Thyroid gland (tissue), 4 donors: ENCODE data around the gene PIP5K1C. TPM values are rescaled to one million over a fixed set of nuclear protein-coding genes. Genes with fewer than 3 reads are reported as not detected.

Experiments
- DNase-seq, 2 donors: peaks; one replicate each; pipeline ENCODE4 v3.0.0-alpha.2; 2019
- H3K27ac ChIP-seq, 3 donors: fragments of 200-600 bp; sonication (generic); 1 replicate in 2 of 3; 2 replicates in 1 of 3; pipeline ENCODE4 v1.5.1; 2016 to 2019; ENCODE audit warnings: mild to moderate bottlenecking in 1 of 3, moderate library complexity in 1 of 3
- H3K27me3 ChIP-seq: fragments of 200-600 bp; sonication (generic); one replicate; pipeline ENCODE4 v1.5.1; 2019
- H3K36me3 ChIP-seq, 2 donors: fragments of 200-600 bp; sonication (generic); one replicate each; pipeline ENCODE4 v1.5.1; 2016 to 2019
- H3K4me1 ChIP-seq, 2 donors: fragments of 200-600 bp; sonication (generic); one replicate each; pipeline ENCODE4 v1.5.1; 2017 to 2019
- H3K4me3 ChIP-seq, 3 donors: fragments of 200-600 bp; sonication (generic); replicated peaks in 1 of 3; 1 replicate in 2 of 3; 2 replicates in 1 of 3; pipeline ENCODE4 v1.5.1; 2016; ENCODE audit warnings: mild to moderate bottlenecking in 1 of 3
- H3K9me3 ChIP-seq: fragments of 200-600 bp; sonication (generic); one replicate; pipeline ENCODE4 v1.5.1; 2017
- POLR2A ChIP-seq, 2 donors: fragments of 450-650 bp; IDR thresholded peaks; one replicate each; pipeline ENCODE4 v1.6.1; 2017; ENCODE audit warnings: antibody characterized with exemption in 2 of 2, mild to moderate bottlenecking in 2 of 2, moderate library complexity in 1 of 2
- WGBS, 2 donors: methylation state at CpG; one replicate each; pipeline ENCODE4 v1.1.5; 2017; 5-methylcytosine and 5-hydroxymethylcytosine counted together
- intact Hi-C: fragments of 100-400 bp; cut with DNase I; formaldehyde crosslinking; loops from one replicate; pipeline ENCODE4 v1.15.1; 2023
- total RNA-seq, 4 donors: library from RNA; depleted of rRNA; stranded (reverse); fragments of >200 nt; gene quantifications; one replicate each; pipeline ENCODE4 v1.2.3, GENCODE V29; 2016
- TF ChIP-seq, protein P1 (sequence below), 6 experiments: fragments of 200-600 bp in 3 of 6; fragments of 450-650 bp in 3 of 6; sonication (generic) in 3 of 6; IDR thresholded peaks; one replicate each; pipeline ENCODE4 v1.5.1; 2016 to 2019; ENCODE audit warnings: antibody characterized with exemption in 6 of 6, mild to moderate bottlenecking in 2 of 6, inconsistent platforms in 1 of 6, moderate library complexity in 1 of 6

PIP5K1C gene
- total RNA-seq, 4 donors from 2014 or later = 23.2 to 42.4 (median 35.0) TPM

DNA sequence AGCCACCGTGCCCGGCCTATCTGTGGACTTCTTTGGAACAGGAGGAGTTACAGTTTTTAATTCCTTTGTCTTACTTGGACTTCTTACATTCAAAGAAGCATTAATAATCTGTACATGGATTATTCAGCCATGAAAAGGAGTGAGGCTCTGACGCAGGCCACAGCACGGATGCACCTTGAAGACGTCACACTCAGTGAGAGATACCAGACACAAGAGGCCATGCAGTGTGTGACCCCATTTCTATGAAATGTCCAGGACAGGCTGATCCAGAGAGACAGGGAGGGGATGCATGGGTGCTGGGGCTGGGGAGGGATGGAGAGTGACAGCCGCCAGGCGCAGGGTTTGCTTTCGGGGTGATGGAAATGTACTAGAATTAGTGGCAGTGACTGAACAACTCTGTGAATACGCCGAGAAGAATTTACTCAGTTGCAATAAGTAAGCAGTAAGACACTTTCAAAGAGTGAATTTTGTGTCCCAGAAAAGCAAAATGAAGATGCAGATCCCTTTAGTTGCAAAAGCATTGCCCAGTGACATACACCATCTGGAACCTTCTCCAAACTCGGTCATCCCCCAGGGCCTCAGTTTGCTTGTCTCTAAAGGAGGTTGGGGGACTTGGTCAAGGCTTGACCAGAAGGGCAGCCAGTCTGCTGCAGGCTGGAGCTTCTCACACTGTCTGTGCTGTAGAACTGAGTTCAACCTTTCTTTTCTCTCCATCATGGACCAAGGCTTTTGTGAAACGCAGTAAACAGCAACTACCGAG lies 25.3 kb downstream of the PIP5K1C start:
- Histone ChIP-seq H3K27me3 (no peaks in the 10 kb centered on the region), H3K4me3 (no peak overlapping the region), H3K9me3 (no peaks in the 10 kb centered on the region), H3K36me3 (no peaks in the 10 kb centered on the region), H3K4me1 (peaks cover 6 to 20% of the 10 kb centered on the region in 2 donors), H3K27ac (no peak overlapping the region)
- intact Hi-C loops = no loop called here
- no peak for DNase-seq
- TF ChIP-seq, protein P1, sequence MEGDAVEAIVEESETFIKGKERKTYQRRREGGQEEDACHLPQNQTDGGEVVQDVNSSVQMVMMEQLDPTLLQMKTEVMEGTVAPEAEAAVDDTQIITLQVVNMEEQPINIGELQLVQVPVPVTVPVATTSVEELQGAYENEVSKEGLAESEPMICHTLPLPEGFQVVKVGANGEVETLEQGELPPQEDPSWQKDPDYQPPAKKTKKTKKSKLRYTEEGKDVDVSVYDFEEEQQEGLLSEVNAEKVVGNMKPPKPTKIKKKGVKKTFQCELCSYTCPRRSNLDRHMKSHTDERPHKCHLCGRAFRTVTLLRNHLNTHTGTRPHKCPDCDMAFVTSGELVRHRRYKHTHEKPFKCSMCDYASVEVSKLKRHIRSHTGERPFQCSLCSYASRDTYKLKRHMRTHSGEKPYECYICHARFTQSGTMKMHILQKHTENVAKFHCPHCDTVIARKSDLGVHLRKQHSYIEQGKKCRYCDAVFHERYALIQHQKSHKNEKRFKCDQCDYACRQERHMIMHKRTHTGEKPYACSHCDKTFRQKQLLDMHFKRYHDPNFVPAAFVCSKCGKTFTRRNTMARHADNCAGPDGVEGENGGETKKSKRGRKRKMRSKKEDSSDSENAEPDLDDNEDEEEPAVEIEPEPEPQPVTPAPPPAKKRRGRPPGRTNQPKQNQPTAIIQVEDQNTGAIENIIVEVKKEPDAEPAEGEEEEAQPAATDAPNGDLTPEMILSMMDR (IDR thresholded peaks at IDR 0.05) = no peak
- no peak for TF ChIP-seq POLR2A (IDR thresholded peaks at IDR 0.05)
- 91 to 93% methylated on average over 13 of the region's 13 CpGs for WGBS, 2 donors

DNA sequence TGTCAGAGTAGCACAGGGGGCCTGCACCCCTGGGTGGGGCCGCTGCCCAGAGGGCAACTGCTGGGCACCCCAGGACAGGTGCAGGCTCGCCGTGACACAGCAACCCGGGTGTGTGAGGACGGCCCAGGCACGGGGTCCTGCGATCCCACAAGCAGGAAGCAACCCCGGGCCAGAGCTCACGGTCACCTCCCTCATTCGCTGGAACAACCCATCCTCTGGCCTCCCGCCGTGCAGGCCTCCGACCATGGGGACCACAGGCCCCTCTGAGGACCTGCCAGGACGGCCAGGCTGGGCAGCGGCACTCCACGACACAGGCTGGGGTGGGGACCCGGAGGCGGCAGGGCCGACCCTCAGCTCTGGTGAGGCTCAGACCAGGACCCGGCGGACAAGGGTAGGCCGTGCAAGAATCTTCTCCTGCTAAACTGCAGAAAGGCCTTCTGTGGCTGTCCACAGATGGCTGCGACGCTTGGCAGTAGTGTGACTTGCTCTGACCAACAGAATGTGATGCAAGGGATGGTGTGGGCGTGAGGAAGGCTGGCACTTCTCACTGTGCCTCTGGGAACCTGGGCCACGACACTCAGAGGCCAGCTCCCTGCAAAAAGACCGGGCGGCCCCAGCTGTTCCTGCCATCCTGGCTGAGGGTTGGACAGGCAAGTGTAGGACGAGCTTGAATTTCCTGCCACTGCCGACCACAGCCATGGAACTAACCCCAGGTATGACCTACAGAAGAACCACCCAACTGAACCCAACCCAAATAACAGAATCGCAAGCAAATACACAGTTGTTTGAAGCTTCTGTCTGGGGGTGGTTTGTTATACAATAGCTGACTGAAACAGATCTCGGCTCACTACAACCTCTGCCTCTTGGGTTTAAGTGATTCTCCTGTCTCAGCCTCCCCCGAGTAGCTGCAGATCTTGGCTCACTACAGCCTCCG lies 26.5 kb downstream of the PIP5K1C start:
- no peak overlapping the region for H3K4me3 ChIP-seq
- H3K27ac ChIP-seq = no peak overlapping the region
- H3K36me3 ChIP-seq = no peaks in the 10 kb centered on the region
- DNase-seq = no peak
- intact Hi-C loops = no loop called here
- TF ChIP-seq, protein P1 (IDR thresholded peaks at IDR 0.05) = no peak
- TF ChIP-seq POLR2A (IDR thresholded peaks at IDR 0.05) = no peak
- WGBS, 2 donors = 93 to 95% methylated on average over 26 to 32 of the region's 34 CpGs
- no peaks in the 10 kb centered on the region for H3K27me3 ChIP-seq
- H3K9me3 ChIP-seq = no peaks in the 10 kb centered on the region
- H3K4me1 ChIP-seq = peaks cover 6 to 30% of the 10 kb centered on the region in 2 donors

DNA sequence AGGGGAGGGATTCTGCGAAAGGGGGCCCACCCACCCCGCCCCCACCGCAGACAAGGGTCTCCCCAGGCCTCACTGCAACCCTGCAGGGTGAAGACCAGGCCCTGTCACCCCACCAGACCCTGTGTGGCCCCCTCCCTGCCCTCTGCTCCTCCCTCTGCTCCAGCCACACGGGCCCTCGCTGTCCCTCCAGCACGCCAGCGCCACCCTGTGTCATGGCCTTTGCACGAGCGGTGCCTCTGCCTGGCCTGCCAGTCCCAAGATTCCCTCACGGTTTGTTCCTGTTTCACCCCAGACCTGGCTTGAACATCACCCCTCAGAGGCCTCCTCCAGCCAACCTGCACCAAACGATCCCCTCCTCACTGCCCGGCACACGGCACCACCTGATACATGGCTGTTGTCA lies 27.3 kb downstream of the PIP5K1C start:
- no peak overlapping the region for H3K4me3 ChIP-seq
- H3K4me1 ChIP-seq = peaks cover 6 to 31% of the 10 kb centered on the region in 2 donors
- 91 to 93% methylated on average over 10 to 13 of the region's 13 CpGs for WGBS, 2 donors
- H3K36me3 ChIP-seq = no peaks in the 10 kb centered on the region
- TF ChIP-seq, protein P1 (IDR thresholded peaks at IDR 0.05) = no peak
- no peak for TF ChIP-seq POLR2A (IDR thresholded peaks at IDR 0.05)
- peak overlapping the region in 1 of 3 donors; percentile 95 for H3K27ac ChIP-seq
- intact Hi-C loops = no loop called here
- no peaks in the 10 kb centered on the region for H3K27me3 ChIP-seq
- no peaks in the 10 kb centered on the region for H3K9me3 ChIP-seq
- no peak for DNase-seq

DNA sequence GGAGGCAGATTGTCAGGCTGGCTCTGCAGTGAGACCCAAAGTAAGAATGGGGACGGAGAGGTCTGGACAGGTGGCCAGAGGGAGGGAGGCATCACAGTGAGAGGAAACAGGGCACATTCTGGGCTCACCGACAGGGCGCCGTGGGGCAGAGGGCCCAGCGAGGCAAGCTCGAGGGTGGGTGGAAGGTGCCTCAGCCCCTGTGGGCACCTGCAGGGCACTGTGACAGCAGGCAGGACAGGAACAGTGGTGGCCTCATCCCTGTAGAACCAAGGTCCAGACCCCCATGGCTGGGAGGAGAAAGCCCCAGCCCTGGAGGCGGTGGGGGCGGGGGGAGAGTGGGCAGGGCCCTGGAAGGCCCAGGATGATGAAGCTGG lies 27.7 kb downstream of the PIP5K1C start:
- Histone ChIP-seq H3K27me3 (no peaks in the 10 kb centered on the region), H3K9me3 (no peaks in the 10 kb centered on the region), H3K4me1 (peaks cover 6 to 31% of the 10 kb centered on the region in 2 donors), H3K4me3 (no peak overlapping the region), H3K36me3 (no peaks in the 10 kb centered on the region), H3K27ac (peak overlapping the region; percentile 91 to 95 (median 91))
- intact Hi-C loops = no loop called here
- DNase-seq = no peak
- WGBS, 2 donors = 90 to 92% methylated on average over 6 to 8 of the region's 8 CpGs
- no peak for TF ChIP-seq POLR2A (IDR thresholded peaks at IDR 0.05)
- TF ChIP-seq, protein P1 (IDR thresholded peaks at IDR 0.05) = no peak
